Ectodermal cell (in vitro differentiated cells): ENCODE data around the gene STAG3.

Experiments used
- H3K27ac ChIP-seq: 2 replicates; pipeline ENCODE4 v1.7.0; 2013; ENCODE audit warnings: mild to moderate bottlenecking, low read depth, low read length; ENCODE audit not compliant: insufficient read depth, poor library complexity, severe bottlenecking
- H3K27me3 ChIP-seq: 2 replicates; pipeline ENCODE4 v1.7.0; 2013; ENCODE audit warnings: mild to moderate bottlenecking, low read length; ENCODE audit not compliant: insufficient read depth, control insufficient read depth, poor library complexity, severe bottlenecking
- H3K36me3 ChIP-seq: one replicate; pipeline ENCODE4 v1.7.0; 2013; ENCODE audit warnings: low read length; ENCODE audit not compliant: control insufficient read depth, insufficient read depth
- H3K4me1 ChIP-seq: one replicate; pipeline ENCODE4 v1.7.0; 2013; ENCODE audit warnings: low read length; ENCODE audit not compliant: control insufficient read depth, insufficient read depth
- H3K4me3 ChIP-seq: 2 replicates; pipeline ENCODE4 v1.7.0; 2013; ENCODE audit warnings: low read depth, low read length, control low read depth; ENCODE audit not compliant: insufficient read depth
- H3K9me3 ChIP-seq: 2 replicates; pipeline ENCODE4 v1.7.0; 2013; ENCODE audit warnings: mild to moderate bottlenecking, low read length, moderate library complexity; ENCODE audit not compliant: control insufficient read depth
- WGBS, 2 experiments: methylation state at CpG; one replicate each; pipeline ENCODE4 v1.1.7; 2013; ENCODE audit warnings: missing lambda C conversion rate in 2 of 2; 5-methylcytosine and 5-hydroxymethylcytosine counted together

The STAG3 gene

GRCh38 chr7:100166970-100167911 is 10.5 kb upstream of the STAG3 start:
- H3K4me3 ChIP-seq: peak overlapping the region; percentile 18

GRCh38 chr7:100167912-100168323 is 9.8 kb upstream of the STAG3 start:
- 9 to 10% methylated on average over 10 to 11 of the region's 11 CpGs for WGBS, 2 experiments
- H3K9me3 ChIP-seq: no peaks in the 10 kb centered on the region
- H3K36me3 ChIP-seq: no peaks in the 10 kb centered on the region
- H3K4me1 ChIP-seq: peaks cover 23% of the 10 kb centered on the region
- peak overlapping the region; percentile 18 for H3K4me3 ChIP-seq
- peaks cover 35% of the 10 kb centered on the region for H3K27me3 ChIP-seq
- no peak overlapping the region for H3K27ac ChIP-seq

More at GRCh38 chr7:100166970-100167911, 10.5 kb upstream of the STAG3 start:
- 51 to 65% methylated on average over 13 to 14 of the region's 14 CpGs for WGBS, 2 experiments
- Histone ChIP-seq H3K9me3 (no peaks in the 10 kb centered on the region), H3K4me1 (peaks cover 23% of the 10 kb centered on the region), H3K36me3 (no peaks in the 10 kb centered on the region), H3K27ac (no peak overlapping the region), H3K27me3 (peaks cover 35% of the 10 kb centered on the region)

GRCh38 chr7:100169147-100169850 is 8.4 kb upstream of the STAG3 start:
- WGBS, 2 experiments: 82% methylated on average over 10 to 11 of the region's 11 CpGs
- Histone ChIP-seq H3K27me3 (peaks cover 35% of the 10 kb centered on the region), H3K4me3 (no peak overlapping the region), H3K9me3 (no peaks in the 10 kb centered on the region), H3K27ac (no peak overlapping the region), H3K36me3 (no peaks in the 10 kb centered on the region), H3K4me1 (peaks cover 23% of the 10 kb centered on the region)

DNA sequence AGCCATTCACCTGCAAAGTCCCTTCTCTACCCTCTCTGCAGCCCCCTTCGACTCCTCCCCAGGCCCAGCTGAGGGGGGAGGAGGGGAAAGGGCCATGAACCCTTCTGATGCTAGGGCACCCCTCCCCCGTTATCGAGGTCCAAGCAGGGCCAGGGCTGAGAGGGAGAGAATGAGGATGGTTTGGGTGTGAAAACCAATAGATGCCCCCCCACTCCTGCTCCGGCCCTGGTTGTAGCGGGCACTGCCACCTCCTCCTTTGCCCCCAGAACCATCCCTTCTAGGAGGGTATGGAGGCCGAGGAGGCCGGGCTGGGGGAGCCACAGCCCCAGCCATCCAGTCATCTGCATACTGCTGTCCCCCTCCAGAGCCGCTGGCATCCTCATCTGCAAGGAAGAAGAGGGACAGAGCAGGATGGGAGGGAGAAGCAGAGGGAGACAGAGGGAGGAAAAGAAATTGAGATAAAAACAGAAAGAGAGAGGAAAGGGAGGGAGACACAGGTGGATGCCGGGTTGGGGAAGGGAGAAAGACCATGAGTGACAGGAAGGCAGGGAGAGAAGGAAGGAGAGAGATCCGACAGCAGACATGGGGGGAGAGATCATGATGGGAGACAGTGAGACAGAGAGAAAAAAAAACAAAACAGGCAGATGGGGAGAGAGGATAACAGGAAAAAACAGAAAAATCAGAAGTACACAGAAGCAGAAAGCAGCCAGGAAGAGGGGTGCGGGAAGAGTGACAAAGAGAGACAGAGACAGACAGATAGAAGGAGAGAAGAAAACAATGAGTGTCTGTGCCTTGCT is 7.4 kb upstream of the STAG3 start:
- peaks cover 35% of the 10 kb centered on the region for H3K27me3 ChIP-seq
- peaks cover 23% of the 10 kb centered on the region for H3K4me1 ChIP-seq
- no peak overlapping the region for H3K4me3 ChIP-seq
- H3K36me3 ChIP-seq: peaks cover under 1% of the 10 kb centered on the region
- 78% methylated on average over 10 to 11 of the region's 11 CpGs for WGBS, 2 experiments
- no peak overlapping the region for H3K27ac ChIP-seq
- H3K9me3 ChIP-seq: no peaks in the 10 kb centered on the region

GRCh38 chr7:100171087-100171681 is 6.5 kb upstream of the STAG3 start:
- H3K4me1 ChIP-seq: peaks cover 23% of the 10 kb centered on the region
- peaks cover 4% of the 10 kb centered on the region for H3K36me3 ChIP-seq
- H3K4me3 ChIP-seq: peak overlapping the region; percentile 43
- H3K27me3 ChIP-seq: peaks cover 35% of the 10 kb centered on the region
- H3K27ac ChIP-seq: no peak overlapping the region
- H3K9me3 ChIP-seq: no peaks in the 10 kb centered on the region
- 2% methylated on average over 61 of the region's 61 CpGs for WGBS, 2 experiments

GRCh38 chr7:100171840-100172239 is 5.9 kb upstream of the STAG3 start:
- Histone ChIP-seq H3K4me3 (peak overlapping the region; percentile 43), H3K4me1 (peaks cover 21% of the 10 kb centered on the region), H3K27ac (no peak overlapping the region), H3K27me3 (peaks cover 34% of the 10 kb centered on the region), H3K36me3 (peaks cover 4% of the 10 kb centered on the region), H3K9me3 (no peaks in the 10 kb centered on the region)
- WGBS, 2 experiments: 31 to 33% methylated on average over 22 of the region's 22 CpGs

- Histone ChIP-seq H3K4me1 (peaks cover 10% of the 10 kb centered on the region), H3K9me3 (no peaks in the 10 kb centered on the region), H3K27me3 (peaks cover 19% of the 10 kb centered on the region), H3K4me3 (no peak overlapping the region), H3K36me3 (peaks cover 4% of the 10 kb centered on the region), H3K27ac (no peak overlapping the region)
- WGBS, 2 experiments: 91 to 92% methylated on average over 11 of the region's 11 CpGs
Observed at GRCh38 chr7:100173806-100174495, 3.8 kb upstream of the STAG3 start.

DNA sequence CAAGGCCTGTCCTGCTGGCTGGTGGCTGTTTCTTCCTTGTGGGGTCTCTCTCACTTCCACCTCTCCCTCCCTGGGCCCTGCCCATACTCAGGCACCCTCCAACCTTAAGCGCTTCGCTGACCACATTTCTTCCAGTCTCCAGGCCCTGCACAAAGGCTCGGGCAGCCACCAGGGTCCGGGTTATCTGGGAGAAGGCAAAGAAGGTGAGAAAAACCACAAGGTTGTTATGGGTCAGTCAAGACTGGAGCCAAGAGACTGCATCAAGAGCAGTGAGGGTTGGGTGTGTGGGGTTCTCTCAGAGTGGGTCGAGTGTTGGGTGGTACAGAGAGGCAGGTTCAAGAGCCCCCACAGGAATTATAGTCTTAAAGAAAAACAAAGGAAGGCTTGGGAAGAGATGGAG is 3.1 kb upstream of the STAG3 start:
- Histone ChIP-seq H3K27ac (no peak overlapping the region), H3K4me1 (peaks cover 10% of the 10 kb centered on the region), H3K36me3 (peaks cover 4% of the 10 kb centered on the region), H3K27me3 (peaks cover 19% of the 10 kb centered on the region), H3K9me3 (no peaks in the 10 kb centered on the region), H3K4me3 (no peak overlapping the region)
- 96 to 97% methylated on average over 5 of the region's 5 CpGs for WGBS, 2 experiments

GRCh38 chr7:100175296-100175935 is 2.3 kb upstream of the STAG3 start:
- 93 to 94% methylated on average over 14 of the region's 14 CpGs for WGBS, 2 experiments
- H3K9me3 ChIP-seq: no peaks in the 10 kb centered on the region
- no peak overlapping the region for H3K27ac ChIP-seq
- peaks cover 18% of the 10 kb centered on the region for H3K27me3 ChIP-seq
- H3K4me3 ChIP-seq: no peak overlapping the region
- peaks cover 7% of the 10 kb centered on the region for H3K4me1 ChIP-seq
- H3K36me3 ChIP-seq: peaks cover 4% of the 10 kb centered on the region
